Naive thymus-derived CD4-positive, alpha-beta T cell (primary cell): ENCODE data around the gene WDR82. TPM values are rescaled to one million over a fixed set of nuclear protein-coding genes. Genes with fewer than 3 reads are reported as not detected.

Experiments used
- ATAC-seq: fragments of 150-1000 bp; cut with Tn5 transposase; 2 replicates; pipeline ENCODE4 v1.10.0; 2021; ENCODE audit warnings: mild to moderate bottlenecking, moderate library complexity
- CTCF ChIA-PET: fragments of 350-600 bp; sonication (Branson Sonifier 250); formaldehyde crosslinking; loops from one replicate; lab custom pipeline; 2021; ENCODE audit warnings: antibody characterized with exemption; lab: Charles Lee
- POLR2A ChIA-PET: fragments of 350-600 bp; sonication (Branson Sonifier 250); formaldehyde crosslinking; loops from one replicate; lab custom pipeline; 2021; ENCODE audit warnings: antibody characterized with exemption, inconsistent platforms; lab: Charles Lee
- DNase-seq, 9 donors: peaks; one replicate each; pipeline versions ENCODE4 v3.0.0 to v3.0.0-alpha.2; 2020 to 2022; ENCODE audit warnings: mixed read lengths in 1 of 9
- H3K27ac ChIP-seq: one replicate; pipeline ENCODE4 v1.7.0; 2013; ENCODE audit warnings: mild to moderate bottlenecking, low read depth, low read length, moderate library complexity
- H3K27me3 ChIP-seq, 2 donors: one replicate each; pipeline ENCODE4 v1.7.0; 2013; ENCODE audit warnings: low read length in 2 of 2, mild to moderate bottlenecking in 2 of 2, moderate library complexity in 2 of 2; ENCODE audit not compliant: control insufficient read depth in 2 of 2, insufficient read depth in 2 of 2
- H3K36me3 ChIP-seq, 3 experiments: 1 replicate in 2 of 3; 2 replicates in 1 of 3; pipeline ENCODE4 v1.7.0; 2013; ENCODE audit warnings: low read length in 3 of 3, mild to moderate bottlenecking in 3 of 3, moderate library complexity in 1 of 3; ENCODE audit not compliant: insufficient read depth in 3 of 3, control insufficient read depth in 2 of 3
- H3K4me1 ChIP-seq, 2 donors: one replicate each; pipeline ENCODE4 v1.7.0; 2013; ENCODE audit warnings: low read length in 2 of 2, mild to moderate bottlenecking in 2 of 2, moderate library complexity in 1 of 2; ENCODE audit not compliant: control insufficient read depth in 2 of 2, insufficient read depth in 2 of 2
- H3K4me3 ChIP-seq: 2 replicates; pipeline ENCODE4 v1.7.0; 2013; ENCODE audit warnings: mild to moderate bottlenecking, low read length
- H3K9me3 ChIP-seq, 3 experiments: 1 replicate in 2 of 3; 2 replicates in 1 of 3; pipeline ENCODE4 v1.7.0; 2013; ENCODE audit warnings: low read length in 3 of 3; ENCODE audit not compliant: control insufficient read depth in 2 of 3
- H3K27ac Mint-ChIP-seq, 9 donors: one replicate each; pipeline ENCODE4 v1.8.0; 2020 to 2022; ENCODE audit warnings: mixed read lengths in 9 of 9, mild to moderate bottlenecking in 8 of 9, moderate library complexity in 5 of 9, inconsistent platforms in 2 of 9
- H3K27me3 Mint-ChIP-seq, 5 donors: one replicate each; pipeline ENCODE4 v1.8.0; 2021 to 2022; ENCODE audit warnings: mixed read lengths in 5 of 5, mild to moderate bottlenecking in 1 of 5
- H3K36me3 Mint-ChIP-seq, 5 donors: one replicate each; pipeline ENCODE4 v1.8.0; 2020 to 2022; ENCODE audit warnings: mixed read lengths in 5 of 5, mild to moderate bottlenecking in 3 of 5, inconsistent platforms in 1 of 5
- H3K4me1 Mint-ChIP-seq, 7 donors: one replicate each; pipeline ENCODE4 v1.8.0; 2020 to 2022; ENCODE audit warnings: mixed read lengths in 7 of 7, mild to moderate bottlenecking in 3 of 7, inconsistent platforms in 1 of 7
- H3K4me3 Mint-ChIP-seq, 10 donors: one replicate each; pipeline ENCODE4 v1.8.0; 2020 to 2022; ENCODE audit warnings: mild to moderate bottlenecking in 10 of 10, mixed read lengths in 10 of 10, moderate library complexity in 6 of 10, inconsistent platforms in 2 of 10
- H3K9me3 Mint-ChIP-seq, 11 donors: one replicate each; pipeline ENCODE4 v1.8.0; 2020 to 2022; ENCODE audit warnings: mixed read lengths in 11 of 11, mild to moderate bottlenecking in 4 of 11, inconsistent platforms in 1 of 11, moderate library complexity in 1 of 11
- intact Hi-C, 2 donors: fragments of 100-400 bp; cut with micrococcal nuclease; formaldehyde crosslinking; loops; one replicate each; pipeline ENCODE4 v1.15.1; 2023
- polyA plus RNA-seq, 2 donors: library from polyadenylated mRNA; unstranded; fragments of 300-500 nt; fragmentation: Illumina TruSeq; gene quantifications; one replicate each; pipeline ENCODE4 v1.2.3, GENCODE V29; 2021
- total RNA-seq, 6 experiments: library from RNA in 5 of 6; stranded (reverse) in 5 of 6; gene quantifications; 1 replicate in 5 of 6; 2 replicates in 1 of 6; pipeline ENCODE4 v1.2.3 and lab custom pipeline; 2021 to 2026

The WDR82 gene
- total and polyA plus RNA-seq, 7 experiments from 2014 or later, result 112 to 181 (median 135) TPM

GRCh38 chr3:52291508-52292181 lies 13.2 kb upstream of the WDR82 start:
- H3K36me3 ChIP-seq, result peaks cover 4 to 61% (median 10%) of the 10 kb centered on the region in 3 experiments
- ChIA-PET POLR2A (interaction anchor here (1.7 to 21.6 kb wide), 3 partner anchors 13 to 53 kb away, joined by 4 to 1418 read pairs (median 112); partner anchors contain the start of genes PPM1M, TLR9, TWF2 and WDR82), CTCF (interaction anchor here (0.5 to 6.3 kb wide), 7 partner anchors 10 to 65 kb away, joined by 3 to 23 read pairs (median 5); partner anchors contain the start of gene WDR82)
- no peak overlapping the region for H3K27ac ChIP-seq
- H3K4me3 Mint-ChIP-seq, result peak overlapping the region in 8 of 10 donors; percentile 1 to 84 (median 30)
- peaks cover 19 to 36% (median 30%) of the 10 kb centered on the region in 7 donors for H3K4me1 Mint-ChIP-seq
- intact Hi-C loops, result loop anchor here (1.0 kb wide), 1 partner anchor 48 kb away; no protein-coding TSS in a partner anchor
- H3K36me3 Mint-ChIP-seq, result peaks cover 0 to 27% (median 8%) of the 10 kb centered on the region in 5 donors
- H3K9me3 ChIP-seq, result no peaks in the 10 kb centered on the region
- H3K4me3 ChIP-seq, result no peak overlapping the region
- H3K27ac Mint-ChIP-seq, result peak overlapping the region in 4 of 9 donors; percentile 11 to 86 (median 72)
- peaks cover 0 to 4% (median 0%) of the 10 kb centered on the region in 11 donors for H3K9me3 Mint-ChIP-seq
- ATAC-seq (peak; percentile 21), DNase-seq (peak in 6 of 9 donors; percentile 42 to 59 (median 49))
- peaks cover 10 to 22% of the 10 kb centered on the region in 2 donors for H3K4me1 ChIP-seq
- peaks cover 0 to 3% (median 0%) of the 10 kb centered on the region in 5 donors for H3K27me3 Mint-ChIP-seq
- H3K27me3 ChIP-seq, result no peaks in the 10 kb centered on the region

GRCh38 chr3:52290596-52291507 lies 12.4 kb upstream of the WDR82 start:
- H3K4me1 Mint-ChIP-seq, result peaks cover 20 to 38% (median 33%) of the 10 kb centered on the region in 7 donors
- H3K4me3 ChIP-seq, result no peak overlapping the region
- H3K9me3 ChIP-seq, result no peaks in the 10 kb centered on the region
- intact Hi-C loops, result loop anchor here (1.0 kb wide), 1 partner anchor 48 kb away; no protein-coding TSS in a partner anchor
- H3K4me1 ChIP-seq, result peaks cover 11 to 22% of the 10 kb centered on the region in 2 donors
- H3K9me3 Mint-ChIP-seq, result peaks cover 0 to 4% (median 0%) of the 10 kb centered on the region in 11 donors
- peaks cover 0 to 3% (median 0%) of the 10 kb centered on the region in 5 donors for H3K27me3 Mint-ChIP-seq
- H3K27ac ChIP-seq, result no peak overlapping the region
- H3K27ac Mint-ChIP-seq, result peak overlapping the region in 4 of 9 donors; percentile 11 to 86 (median 72)
- H3K36me3 Mint-ChIP-seq, result peaks cover 0 to 26% (median 8%) of the 10 kb centered on the region in 5 donors
- H3K4me3 Mint-ChIP-seq, result peak overlapping the region in 8 of 10 donors; percentile 1 to 84 (median 30)
- POLR2A ChIA-PET, result interaction anchor here (7.1 to 21.6 kb wide), 2 partner anchors 13 to 52 kb away, joined by 112 to 1418 read pairs; partner anchors contain the start of genes PPM1M, TLR9, TWF2 and WDR82
- no peaks in the 10 kb centered on the region for H3K27me3 ChIP-seq
- H3K36me3 ChIP-seq, result peaks cover 4 to 57% (median 10%) of the 10 kb centered on the region in 3 experiments
- CTCF ChIA-PET, result interaction anchor here (0.5 to 6.3 kb wide), 9 partner anchors 9 to 70 kb away, joined by 3 to 23 read pairs (median 5); partner anchors contain the start of gene WDR82
- DNase-seq, result no peak
- no peak for ATAC-seq

GRCh38 chr3:52289747-52290595 lies 11.5 kb upstream of the WDR82 start:
- POLR2A ChIA-PET, result interaction anchor here (0.8 to 21.6 kb wide), 5 partner anchors 12 to 51 kb away, joined by 4 to 1418 read pairs (median 6); partner anchors contain the start of genes PPM1M, TLR9, TWF2 and WDR82

GRCh38 chr3:52289338-52289746 lies 10.9 kb upstream of the WDR82 start:
- Histone ChIP-seq H3K9me3 (no peaks in the 10 kb centered on the region), H3K4me3 (no peak overlapping the region), H3K36me3 (peaks cover 4 to 43% (median 10%) of the 10 kb centered on the region in 3 experiments), H3K27ac (no peak overlapping the region), H3K27me3 (no peaks in the 10 kb centered on the region), H3K4me1 (peaks cover 11 to 25% of the 10 kb centered on the region in 2 donors)
- Mint-ChIP-seq H3K4me3 (peak overlapping the region in 9 of 10 donors; percentile 86 to 100 (median 99)), H3K4me1 (peaks cover 20 to 50% (median 42%) of the 10 kb centered on the region in 7 donors), H3K27ac (peak overlapping the region in 7 of 9 donors; percentile 52 to 100 (median 100)), H3K9me3 (peaks cover 0 to 4% (median 0%) of the 10 kb centered on the region in 11 donors), H3K36me3 (peaks cover 0 to 15% (median 5%) of the 10 kb centered on the region in 5 donors), H3K27me3 (peaks cover 0 to 3% (median 0%) of the 10 kb centered on the region in 5 donors)
- no peak for ATAC-seq
- no peak for DNase-seq
- POLR2A ChIA-PET, result interaction anchor here (0.8 to 21.6 kb wide), 8 partner anchors 11 to 92 kb away, joined by 3 to 1418 read pairs (median 5); partner anchors contain the start of genes ALAS1, PPM1M, TLR9 and TWF2
- intact Hi-C loops, result loop anchor here in 1 of 2 donors (2.0 to 5.0 kb wide), 4 partner anchors 19 to 292 kb away; partner anchors contain the start of genes NISCH, POC1A, RPL29 and TNNC1
- CTCF ChIA-PET, result interaction anchor here (1.0 to 6.3 kb wide), 9 partner anchors 11 to 69 kb away, joined by 3 to 23 read pairs (median 8); partner anchors contain the start of gene WDR82

More at GRCh38 chr3:52289747-52290595, 11.5 kb upstream of the WDR82 start:
- H3K9me3 ChIP-seq, result no peaks in the 10 kb centered on the region
- H3K4me1 ChIP-seq, result peaks cover 11 to 22% of the 10 kb centered on the region in 2 donors
- DNase-seq (no peak), ATAC-seq (no peak)
- intact Hi-C loops, result loop anchor here in 1 of 2 donors (2.0 to 5.0 kb wide), 4 partner anchors 19 to 293 kb away; partner anchors contain the start of genes NISCH, POC1A, RPL29 and TNNC1
- CTCF ChIA-PET, result interaction anchor here (0.7 to 6.3 kb wide), 8 partner anchors 8 to 69 kb away, joined by 3 to 23 read pairs (median 4); partner anchors contain the start of gene WDR82
- no peak overlapping the region for H3K4me3 ChIP-seq
- H3K27ac ChIP-seq, result no peak overlapping the region
- H3K36me3 Mint-ChIP-seq, result peaks cover 0 to 19% (median 7%) of the 10 kb centered on the region in 5 donors
- H3K4me1 Mint-ChIP-seq, result peaks cover 20 to 44% (median 38%) of the 10 kb centered on the region in 7 donors
- H3K27me3 ChIP-seq, result no peaks in the 10 kb centered on the region
- peak overlapping the region in 4 of 10 donors; percentile 53 to 96 (median 88) for H3K4me3 Mint-ChIP-seq
- H3K36me3 ChIP-seq, result peaks cover 4 to 48% (median 10%) of the 10 kb centered on the region in 3 experiments
- H3K27me3 Mint-ChIP-seq, result peaks cover 0 to 3% (median 0%) of the 10 kb centered on the region in 5 donors
- H3K9me3 Mint-ChIP-seq, result peaks cover 0 to 4% (median 0%) of the 10 kb centered on the region in 11 donors
- peak overlapping the region in 2 of 9 donors; percentile 67 to 96 for H3K27ac Mint-ChIP-seq

GRCh38 chr3:52288674-52289073 lies 10.2 kb upstream of the WDR82 start:
- DNase-seq (no peak), ATAC-seq (no peak)
- intact Hi-C loops, result loop anchor here in 1 of 2 donors (1.0 to 5.0 kb wide), 8 partner anchors 10 to 291 kb away; partner anchors contain the start of genes NISCH, POC1A, RPL29 and TNNC1
- H3K4me3 ChIP-seq, result peak overlapping the region; percentile 99
- peak overlapping the region; percentile 95 for H3K27ac ChIP-seq
- ChIA-PET CTCF (interaction anchor here (0.6 to 6.3 kb wide), 10 partner anchors 10 to 72 kb away, joined by 3 to 23 read pairs (median 5); partner anchors contain the start of gene WDR82), POLR2A (interaction anchor here (0.8 to 21.6 kb wide), 11 partner anchors 11 to 134 kb away, joined by 3 to 1418 read pairs (median 5); partner anchors contain the start of genes ALAS1, POC1A, PPM1M and TLR9)
- peaks cover 0 to 3% (median 0%) of the 10 kb centered on the region in 5 donors for H3K27me3 Mint-ChIP-seq
- H3K9me3 ChIP-seq, result no peaks in the 10 kb centered on the region
- H3K36me3 ChIP-seq, result peaks cover 4 to 40% (median 10%) of the 10 kb centered on the region in 3 experiments
- peak overlapping the region; percentile 86 to 100 (median 100) for H3K4me3 Mint-ChIP-seq
- H3K4me1 ChIP-seq, result peaks cover 11 to 29% of the 10 kb centered on the region in 2 donors
- peaks cover 0 to 14% (median 5%) of the 10 kb centered on the region in 5 donors for H3K36me3 Mint-ChIP-seq
- no peaks in the 10 kb centered on the region for H3K27me3 ChIP-seq
- H3K9me3 Mint-ChIP-seq, result peaks cover 0 to 4% (median 0%) of the 10 kb centered on the region in 11 donors
- peaks cover 20 to 57% (median 43%) of the 10 kb centered on the region in 7 donors for H3K4me1 Mint-ChIP-seq
- peak overlapping the region; percentile 96 to 100 (median 100) for H3K27ac Mint-ChIP-seq
